Dermis microvascular lymphatic vessel endothelial cell (primary cell): ENCODE measurements around the gene DUSP23. TPM values are rescaled to one million over a fixed set of nuclear protein-coding genes. Genes with fewer than 3 reads are reported as not detected.

Experiments used
- DNase-seq, 2 donors: peaks; one replicate each; pipeline versions ENCODE4 v3.0.0 to v3.0.0-alpha.2; 2010; ENCODE audit warnings: low read depth in 2 of 2
- total RNA-seq: library from RNA; depleted of rRNA; stranded (reverse); fragments of >200 nt; gene quantifications from 2 replicates; pipeline ENCODE4 v1.2.1, GENCODE V29; 2014

Gene DUSP23
- total RNA-seq, 1 donor from 2014 or later: 14.9 TPM

GRCh38 chr1:159783724-159784123 lies 3.0 kb downstream of the DUSP23 start:
- no peak for DNase-seq

GRCh38 chr1:159786465-159786864 lies 5.7 kb downstream of the DUSP23 start:
- DNase-seq: peak in 1 of 2 donors; percentile 42

- DNase-seq: no peak
These were observed 6.2 kb downstream of the DUSP23 start for GRCh38 chr1:159786966-159787365.

- peak in 1 of 2 donors; percentile 46 for DNase-seq
These were observed 9.6 kb downstream of the DUSP23 start for GRCh38 chr1:159790237-159790917.

- no peak for DNase-seq
These were observed 10.3 kb downstream of the DUSP23 start for GRCh38 chr1:159791031-159791430.

- DNase-seq: no peak
These were observed 10.7 kb downstream of the DUSP23 start for GRCh38 chr1:159791461-159791860.

GRCh38 chr1:159795534-159795933 lies 14.8 kb downstream of the DUSP23 start:
- no peak for DNase-seq

GRCh38 chr1:159798893-159799292 lies 18.1 kb downstream of the DUSP23 start:
- peak; percentile 60 to 87 for DNase-seq

GRCh38 chr1:159799446-159799985 lies 18.8 kb downstream of the DUSP23 start:
- no peak for DNase-seq

- DNase-seq: no peak
These were observed 19.6 kb downstream of the DUSP23 start for GRCh38 chr1:159800177-159800930.

GRCh38 chr1:159802111-159802510 lies 21.3 kb downstream of the DUSP23 start, which contains the start of gene FCRL6:
Gene FCRL6 (plus strand): TSS chr1:159802360. CDS start chr1:159802425, 65 bp downstream.
- no peak for DNase-seq

GRCh38 chr1:159803956-159804689 lies 23.4 kb downstream of the DUSP23 start:
- DNase-seq: no peak

GRCh38 chr1:159804924-159805323 lies 24.2 kb downstream of the DUSP23 start:
- DNase-seq: no peak

- no peak for DNase-seq
These were observed 35.2 kb downstream of the DUSP23 start for GRCh38 chr1:159815926-159816325.

- DNase-seq: peak; percentile 4 to 77
These were observed 36.7 kb downstream of the DUSP23 start for GRCh38 chr1:159817276-159818041.

- DNase-seq: no peak
These were observed 40.6 kb downstream of the DUSP23 start for GRCh38 chr1:159821171-159821867.

GRCh38 chr1:159823406-159823805 lies 42.6 kb downstream of the DUSP23 start:
- no peak for DNase-seq

GRCh38 chr1:159825564-159825963 lies 44.8 kb downstream of the DUSP23 start:
- DNase-seq: no peak

- no peak for DNase-seq
These were observed 45.8 kb downstream of the DUSP23 start, which contains the start of gene SLAMF8 for GRCh38 chr1:159826441-159827101. Gene SLAMF8 (plus strand): TSS chr1:159826873. CDS start chr1:159826899, 26 bp downstream.

GRCh38 chr1:159827102-159827490 lies 46.3 kb downstream of the DUSP23 start:
- DNase-seq: no peak
